ENCODE data around the gene ZSWIM4.

GRCh38 chr19:13804830-13805683, 9.8 kb downstream of the ZSWIM4 start:
- TF ChIP-seq CTCF (IDR thresholded peaks at IDR 0.05 in 8 of 11, conservative IDR thresholded peaks at IDR 0.05 in 3 of 11) (peak in 6 of 11 experiments; percentile 15 to 44 (median 30)), POLR2A (IDR thresholded peaks at IDR 0.05) (no peak), POLR2AphosphoS5 (IDR thresholded peaks at IDR 0.05) (peak in 2 of 3 donors; percentile 52 to 62)

Measured in spleen (tissue), 7 donors.